HCT116 (cell line): ENCODE measurements around the gene C19orf44. TPM values are rescaled to one million over a fixed set of nuclear protein-coding genes. Genes with fewer than 3 reads are reported as not detected.

Experiments used
- ATAC-seq: fragments of 200-7000 bp; cut with Tn5 transposase; 2 replicates; pipeline ENCODE4 v1.9.1; 2020; ENCODE audit warnings: mild to moderate bottlenecking, moderate library complexity
- BruUV-seq: library from RNA; stranded (reverse); fragments of 400-500 nt; replicated peaks from 2 replicates; lab custom pipeline; 2021; lab: Mats Ljungman, UMichigan
- CTCF ChIA-PET: fragments of 300-600 bp; sonication (Branson Sonifier 250); formaldehyde crosslinking; loops from one replicate; lab custom pipeline; 2021; ENCODE audit warnings: antibody characterized with exemption; lab: Charles Lee
- POLR2A ChIA-PET: fragments of 300-600, 350-600 bp; sonication (Branson Sonifier 250); formaldehyde crosslinking; loops from one replicate; lab custom pipeline; 2021; ENCODE audit warnings: antibody characterized with exemption; lab: Charles Lee
- RAD21 ChIA-PET, 2 experiments: fragments of 300-600 bp; sonication (Branson Sonifier 250); formaldehyde crosslinking; loops; one replicate each; lab custom pipeline; 2023; ENCODE audit warnings: low total read pairs in 2 of 2; ENCODE audit not compliant: uncharacterized antibody in 2 of 2, unreplicated experiment in 2 of 2, low non-redundant PET in 1 of 2; lab: Charles Lee
- DNase-seq: peaks from one replicate; pipeline ENCODE4 v3.0.0-alpha.2; 2010; ENCODE audit warnings: low read depth, low spot score
- H2AFZ ChIP-seq: fragments of 200-600 bp; shearing (Covaris generic), sonication (generic); 2 replicates; pipeline ENCODE4 v1.6.1; 2017; ENCODE audit warnings: low read depth, mixed run types, mixed read lengths, antibody characterized with exemption, low read length; ENCODE audit not compliant: poor library complexity, severe bottlenecking
- H3K27ac ChIP-seq: 2 replicates; pipeline ENCODE4 v1.5.1; 2012; ENCODE audit warnings: low read depth, low read length
- H3K27me3 ChIP-seq: fragments of 200-600 bp; sonication (generic); 2 replicates; pipeline ENCODE4 v1.6.1; 2016; ENCODE audit warnings: mixed run types, low read length, mixed read lengths; ENCODE audit not compliant: insufficient read depth
- H3K36me3 ChIP-seq, 2 experiments: fragments of 200-500 bp in 1 of 2; fragments of 200-600 bp in 1 of 2; sonication (Bioruptor generic) in 1 of 2; sonication (generic) in 1 of 2; 2 replicates each; pipeline versions ENCODE4 v1.5.1 to v1.6.1; 2014 to 2016; ENCODE audit warnings: low read length in 2 of 2, inconsistent platforms in 1 of 2, mixed read lengths in 1 of 2, mixed run types in 1 of 2; ENCODE audit not compliant: insufficient read depth in 2 of 2, control insufficient read depth in 1 of 2
- H3K4me1 ChIP-seq, 2 experiments: fragments of 200-600 bp in 1 of 2; sonication (generic) in 1 of 2; 2 replicates each; pipeline versions ENCODE4 v1.5.1 to v1.6.1; 2012 to 2017; ENCODE audit warnings: low read length in 2 of 2, inconsistent platforms in 1 of 2, mild to moderate bottlenecking in 1 of 2, mixed read lengths in 1 of 2, mixed run types in 1 of 2, moderate library complexity in 1 of 2; ENCODE audit not compliant: insufficient read depth in 2 of 2, control insufficient read depth in 1 of 2
- H3K4me2 ChIP-seq: fragments of 200-600 bp; sonication (generic); 2 replicates; pipeline ENCODE4 v1.6.1; 2017; ENCODE audit warnings: mixed run types, low read length, mixed read lengths
- H3K4me3 ChIP-seq, 2 experiments: fragments of 200-600 bp in 1 of 2; sonication (generic) in 1 of 2; replicated peaks in 1 of 2; 2 replicates each; pipeline ENCODE4 v1.5.1; 2011 to 2016; ENCODE audit warnings: low read length in 2 of 2, control low read depth in 1 of 2, low read depth in 1 of 2, mild to moderate bottlenecking in 1 of 2, mixed read lengths in 1 of 2, mixed run types in 1 of 2
- H3K79me2 ChIP-seq: fragments of 200-600 bp; sonication (generic); 2 replicates; pipeline ENCODE4 v1.6.1; 2017; ENCODE audit warnings: mild to moderate bottlenecking, mixed run types, low read length, moderate library complexity, mixed read lengths; ENCODE audit not compliant: insufficient read depth
- H3K9ac ChIP-seq: fragments of 200-600 bp; sonication (generic); 2 replicates; pipeline ENCODE4 v1.6.1; 2016; ENCODE audit warnings: low read length, mixed read lengths
- H3K9me2 ChIP-seq: fragments of 200-600 bp; sonication (generic), shearing (Covaris generic); 2 replicates; pipeline ENCODE4 v1.6.1; 2017; ENCODE audit warnings: mixed run types, mild to moderate bottlenecking, moderate library complexity; ENCODE audit not compliant: insufficient read depth
- H3K9me3 ChIP-seq, 2 experiments: fragments of 200-500 bp in 1 of 2; fragments of 200-600 bp in 1 of 2; sonication (Bioruptor generic) in 1 of 2; sonication (generic) in 1 of 2; 2 replicates each; pipeline ENCODE4 v1.6.1; 2014 to 2017; ENCODE audit warnings: low read length in 2 of 2, mixed read lengths in 2 of 2, inconsistent platforms in 1 of 2, low read depth in 1 of 2, mild to moderate bottlenecking in 1 of 2, mixed run types in 1 of 2, moderate library complexity in 1 of 2; ENCODE audit not compliant: control insufficient read depth in 1 of 2, insufficient read depth in 1 of 2
- H4K20me1 ChIP-seq: fragments of 200-600 bp; sonication (generic), shearing (Covaris generic); 2 replicates; pipeline ENCODE4 v1.6.1; 2017; ENCODE audit warnings: mixed run types, mild to moderate bottlenecking, moderate library complexity; ENCODE audit not compliant: insufficient read depth
- CEBPB ChIP-seq: IDR thresholded peaks from 2 replicates; pipeline ENCODE4 v1.6.1; 2012; ENCODE audit warnings: low read depth
- EGR1 ChIP-seq: IDR thresholded peaks from 2 replicates; pipeline ENCODE4 v1.6.1; 2012; ENCODE audit warnings: low read depth
- ELF1 ChIP-seq: IDR thresholded peaks from 2 replicates; pipeline ENCODE4 v1.6.1; 2012; ENCODE audit warnings: low read depth, borderline replicate concordance
- EZH2 ChIP-seq: fragments of 200-600 bp; sonication (generic); IDR thresholded peaks from 2 replicates; pipeline ENCODE4 v1.6.1; 2017; ENCODE audit warnings: antibody characterized with exemption, mixed run types
- EZH2phosphoT487 ChIP-seq: fragments of 200-600 bp; IDR thresholded peaks from 2 replicates; pipeline ENCODE4 v1.6.1; 2018; ENCODE audit warnings: antibody characterized with exemption, borderline replicate concordance
- FOSL1 ChIP-seq: IDR thresholded peaks from 2 replicates; pipeline ENCODE4 v1.6.1; 2012; ENCODE audit warnings: low read depth
- POLR2A ChIP-seq: IDR thresholded peaks from 2 replicates; pipeline ENCODE4 v1.7.0; 2011; ENCODE audit warnings: borderline replicate concordance; ENCODE audit not compliant: insufficient read depth, insufficient read length; ENCODE audit errors: extremely low read depth
- POLR2AphosphoS5 ChIP-seq: IDR thresholded peaks from 2 replicates; pipeline ENCODE4 v1.6.1; 2011; ENCODE audit warnings: mild to moderate bottlenecking, low read depth, low read length, moderate library complexity
- RAD21 ChIP-seq: IDR thresholded peaks from 2 replicates; pipeline ENCODE4 v1.6.1; 2012; ENCODE audit warnings: low read depth, mild to moderate bottlenecking
- SIN3A ChIP-seq: IDR thresholded peaks from 2 replicates; pipeline ENCODE4 v1.6.1; 2012; ENCODE audit warnings: low read depth
- YY1 ChIP-seq: IDR thresholded peaks from 2 replicates; pipeline ENCODE4 v1.6.1; 2011; ENCODE audit warnings: low read length, low read depth, moderate library complexity, mild to moderate bottlenecking; ENCODE audit not compliant: insufficient replicate concordance; ENCODE audit errors: extremely low read depth
- ZBTB33 ChIP-seq: IDR thresholded peaks from 2 replicates; pipeline ENCODE4 v1.6.1; 2011; ENCODE audit warnings: mild to moderate bottlenecking, low read length, moderate library complexity; ENCODE audit not compliant: insufficient replicate concordance; ENCODE audit errors: extremely low read depth
- ZFX ChIP-seq: fragments of 450-650 bp; IDR thresholded peaks from 2 replicates; pipeline ENCODE4 v1.6.1; 2017
- ZNF274 ChIP-seq: fragments of 200-500 bp; sonication (Bioruptor generic); IDR thresholded peaks from 2 replicates; pipeline ENCODE4 v1.6.1; 2014; ENCODE audit warnings: mild to moderate bottlenecking, low read depth, low read length, inconsistent platforms
- intact Hi-C: fragments of 100-400 bp; cut with micrococcal nuclease; formaldehyde crosslinking; loops from 2 replicates; pipeline ENCODE4 v1.10.0; 2022
- total RNA-seq: library from RNA; stranded (reverse); gene quantifications from one replicate; pipeline ENCODE4 v1.2.1, GENCODE V29; 2021; ENCODE audit not compliant: unreplicated experiment
- TF ChIP-seq, protein P1 (sequence below): IDR thresholded peaks from 2 replicates; pipeline ENCODE4 v1.6.1; 2012
- TF ChIP-seq, protein P2 (sequence below), 3 experiments: fragments of 200-600 bp in 1 of 3; sonication (generic) in 1 of 3; IDR thresholded peaks in 2 of 3; conservative IDR thresholded peaks in 1 of 3; 2 replicates each; pipeline ENCODE4 v1.5.1; 2012 to 2017; ENCODE audit warnings: low read depth in 2 of 3, low read length in 2 of 3, antibody characterized with exemption in 1 of 3, borderline replicate concordance in 1 of 3, control low read depth in 1 of 3, mild to moderate bottlenecking in 1 of 3, mixed read lengths in 1 of 3, mixed run types in 1 of 3, moderate library complexity in 1 of 3; ENCODE audit not compliant: insufficient read depth in 1 of 3

Gene C19orf44
- total RNA-seq, 1 experiment from 2014 or later, result 6.8 TPM

DNA sequence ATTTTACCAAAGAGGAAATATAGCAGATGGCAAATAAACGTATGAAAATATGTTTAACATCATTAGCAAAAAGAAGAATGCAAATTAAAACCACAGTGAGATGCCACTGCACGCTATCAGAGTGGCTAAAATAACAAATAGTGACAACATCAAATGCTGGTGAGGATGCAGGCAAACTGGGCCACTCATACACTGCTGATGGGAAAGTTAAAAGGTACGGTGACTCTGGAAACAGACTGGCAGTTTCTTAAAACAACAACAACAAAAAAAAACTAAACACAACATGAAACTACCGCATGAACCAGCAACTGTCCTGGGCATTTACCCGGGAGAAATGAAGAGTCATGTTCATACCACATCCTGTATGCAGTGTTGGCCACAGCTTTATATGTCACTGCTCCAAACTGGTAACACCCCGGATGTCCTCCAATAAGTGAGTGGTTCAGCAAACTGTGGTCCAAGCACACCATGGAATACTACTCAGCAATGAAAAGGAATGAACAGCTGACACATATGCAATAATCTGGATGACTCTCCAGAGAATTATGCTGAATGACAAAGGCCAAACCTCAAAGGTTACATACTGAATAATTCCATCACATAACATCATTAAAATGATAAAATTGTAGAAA lies 46.7 kb upstream of the C19orf44 start:
- peaks cover 9 to 15% of the 10 kb centered on the region in 2 experiments; a peak in 3 of 4 replicates for H3K4me1 ChIP-seq
- no peaks in the 10 kb centered on the region for H3K9me2 ChIP-seq
- no peak for ATAC-seq
- H4K20me1 ChIP-seq, result peaks cover 3% of the 10 kb centered on the region; the same call in 1 of the 2 replicates
- ChIA-PET RAD21 (no interaction called here), POLR2A (no interaction called here), CTCF (no interaction called here)
- no peak overlapping the region for H3K9ac ChIP-seq
- no peak for DNase-seq
- BruUV-seq, result no TSS peak
- TF ChIP-seq POLR2AphosphoS5 (no peak), EZH2 (no peak), POLR2A (no peak)
- H3K27ac ChIP-seq, result no peak overlapping the region
- no peaks in the 10 kb centered on the region for H3K9me3 ChIP-seq
- no peak overlapping the region for H3K4me2 ChIP-seq
- H3K27me3 ChIP-seq, result no peaks in the 10 kb centered on the region
- peaks cover 82% of the 10 kb centered on the region for H3K79me2 ChIP-seq
- H3K36me3 ChIP-seq, result no peaks in the 10 kb centered on the region
- no peak overlapping the region for H3K4me3 ChIP-seq
- intact Hi-C loops, result no loop called here
- no peak overlapping the region for H2AFZ ChIP-seq

DNA sequence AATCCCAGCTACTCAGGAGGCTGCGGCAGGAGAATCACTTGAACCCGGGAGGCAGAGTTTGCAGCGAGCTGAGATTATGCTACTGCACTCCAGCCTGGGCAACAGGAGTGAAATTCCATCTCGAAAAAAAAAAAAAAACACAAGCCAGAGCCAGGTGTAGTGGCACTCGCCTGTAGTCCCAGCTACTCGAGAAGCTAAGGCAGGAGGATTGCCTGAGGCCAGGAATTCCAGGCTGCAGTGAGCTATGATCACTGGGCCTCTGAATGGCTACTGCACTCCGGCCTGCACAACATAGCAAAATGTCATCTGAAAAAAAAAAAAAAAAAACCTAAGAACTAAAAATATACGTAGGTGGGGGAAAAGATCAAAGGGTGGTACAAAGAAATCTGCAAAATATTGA lies 43.9 kb upstream of the C19orf44 start:
- ChIA-PET RAD21 (no interaction called here), POLR2A (no interaction called here), CTCF (interaction anchor here (1.0 kb wide), 1 partner anchor 10 kb away, joined by 9 read pairs; no protein-coding TSS in a partner anchor)
- DNase-seq, result no peak
- H2AFZ ChIP-seq, result no peak overlapping the region
- no peak overlapping the region for H3K4me2 ChIP-seq
- peaks cover 77% of the 10 kb centered on the region for H3K79me2 ChIP-seq
- intact Hi-C loops, result no loop called here
- no peak overlapping the region for H3K4me3 ChIP-seq
- H3K9me3 ChIP-seq, result no peaks in the 10 kb centered on the region
- H4K20me1 ChIP-seq, result no peaks in the 10 kb centered on the region
- ATAC-seq, result no peak
- H3K27ac ChIP-seq, result no peak overlapping the region
- BruUV-seq, result no TSS peak
- no peak overlapping the region for H3K9ac ChIP-seq
- no peaks in the 10 kb centered on the region for H3K9me2 ChIP-seq
- H3K27me3 ChIP-seq, result no peaks in the 10 kb centered on the region
- H3K4me1 ChIP-seq, result peaks cover 9 to 22% of the 10 kb centered on the region in 2 experiments; a peak in 3 of 4 replicates
- no peaks in the 10 kb centered on the region for H3K36me3 ChIP-seq
- TF ChIP-seq EGR1, result no peak
- TF ChIP-seq SIN3A, result no peak
- TF ChIP-seq, protein P1, sequence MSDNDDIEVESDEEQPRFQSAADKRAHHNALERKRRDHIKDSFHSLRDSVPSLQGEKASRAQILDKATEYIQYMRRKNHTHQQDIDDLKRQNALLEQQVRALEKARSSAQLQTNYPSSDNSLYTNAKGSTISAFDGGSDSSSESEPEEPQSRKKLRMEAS, result no peak
- no peak for TF ChIP-seq EZH2
- TF ChIP-seq, protein P2, sequence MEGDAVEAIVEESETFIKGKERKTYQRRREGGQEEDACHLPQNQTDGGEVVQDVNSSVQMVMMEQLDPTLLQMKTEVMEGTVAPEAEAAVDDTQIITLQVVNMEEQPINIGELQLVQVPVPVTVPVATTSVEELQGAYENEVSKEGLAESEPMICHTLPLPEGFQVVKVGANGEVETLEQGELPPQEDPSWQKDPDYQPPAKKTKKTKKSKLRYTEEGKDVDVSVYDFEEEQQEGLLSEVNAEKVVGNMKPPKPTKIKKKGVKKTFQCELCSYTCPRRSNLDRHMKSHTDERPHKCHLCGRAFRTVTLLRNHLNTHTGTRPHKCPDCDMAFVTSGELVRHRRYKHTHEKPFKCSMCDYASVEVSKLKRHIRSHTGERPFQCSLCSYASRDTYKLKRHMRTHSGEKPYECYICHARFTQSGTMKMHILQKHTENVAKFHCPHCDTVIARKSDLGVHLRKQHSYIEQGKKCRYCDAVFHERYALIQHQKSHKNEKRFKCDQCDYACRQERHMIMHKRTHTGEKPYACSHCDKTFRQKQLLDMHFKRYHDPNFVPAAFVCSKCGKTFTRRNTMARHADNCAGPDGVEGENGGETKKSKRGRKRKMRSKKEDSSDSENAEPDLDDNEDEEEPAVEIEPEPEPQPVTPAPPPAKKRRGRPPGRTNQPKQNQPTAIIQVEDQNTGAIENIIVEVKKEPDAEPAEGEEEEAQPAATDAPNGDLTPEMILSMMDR (IDR thresholded peaks at IDR 0.05 in 2 of 3, conservative IDR thresholded peaks at IDR 0.05 in 1 of 3; ENCODE audit: borderline replicate concordance in 1 of 3, insufficient read depth in 1 of 3, low read depth in 2 of 3, low read length in 2 of 3), result no peak
- no peak for TF ChIP-seq FOSL1
- TF ChIP-seq RAD21, result no peak
- TF ChIP-seq ELF1, result no peak
- TF ChIP-seq ZNF274, result no peak
- no peak for TF ChIP-seq ZFX
- TF ChIP-seq ZBTB33, result no peak
- no peak for TF ChIP-seq CEBPB
- no peak for TF ChIP-seq EZH2phosphoT487
- no peak for TF ChIP-seq YY1
- no peak for TF ChIP-seq POLR2A
